Activated CD8-positive, alpha-beta T cell treated with anti-CD3 and anti-CD28 coated beads for 36 hours (primary cell): Measurements from ENCODE around the gene CEACAM1. TPM values are rescaled to one million over a fixed set of nuclear protein-coding genes. Genes with fewer than 3 reads are reported as not detected.

Source experiments
- ATAC-seq: fragments of 200-7000 bp; cut with Tn5 transposase; one replicate; pipeline ENCODE4 v1.10.0; 2021; ENCODE audit warnings: mild to moderate bottlenecking, moderate library complexity
- CTCF ChIA-PET: fragments of 350-600 bp; sonication (Branson Sonifier 250); formaldehyde crosslinking; loops from one replicate; lab custom pipeline; 2021; ENCODE audit warnings: antibody characterized with exemption; lab: Charles Lee
- POLR2A ChIA-PET: fragments of 350-600 bp; sonication (Branson Sonifier 250); formaldehyde crosslinking; loops from one replicate; lab custom pipeline; 2021; ENCODE audit warnings: antibody characterized with exemption; lab: Charles Lee
- DNase-seq: peaks from one replicate; pipeline ENCODE4 v3.0.0-alpha.2; 2020
- H3K27ac Mint-ChIP-seq: one replicate; pipeline ENCODE4 v1.8.0; 2021; ENCODE audit warnings: mild to moderate bottlenecking, mixed read lengths
- H3K27me3 Mint-ChIP-seq: one replicate; pipeline ENCODE4 v1.8.0; 2021; ENCODE audit warnings: mixed read lengths
- H3K36me3 Mint-ChIP-seq: one replicate; pipeline ENCODE4 v1.8.0; 2021; ENCODE audit warnings: low read depth, mixed read lengths
- H3K4me1 Mint-ChIP-seq: one replicate; pipeline ENCODE4 v1.8.0; 2021; ENCODE audit warnings: low read depth, mixed read lengths
- H3K4me3 Mint-ChIP-seq: one replicate; pipeline ENCODE4 v1.8.0; 2021; ENCODE audit warnings: mild to moderate bottlenecking, moderate library complexity, mixed read lengths
- H3K9me3 Mint-ChIP-seq: one replicate; pipeline ENCODE4 v1.8.0; 2021; ENCODE audit warnings: mixed read lengths
- intact Hi-C: fragments of 100-400 bp; cut with micrococcal nuclease; formaldehyde crosslinking; loops from one replicate; pipeline ENCODE4 v1.10.0; 2022
- total RNA-seq, 2 experiments: library from RNA; stranded (reverse); gene quantifications; one replicate each; pipeline ENCODE4 v1.2.3, GENCODE V29; 2021
- TF ChIP-seq, protein P1 (sequence below): fragments of 200-600 bp; IDR thresholded peaks from one replicate; pipeline ENCODE4 v1.8.0; 2022; ENCODE audit warnings: antibody characterized with exemption, mild to moderate bottlenecking

CEACAM1 gene
- total RNA-seq, 2 experiments from 2014 or later = 5.2 to 5.3 TPM

DNA sequence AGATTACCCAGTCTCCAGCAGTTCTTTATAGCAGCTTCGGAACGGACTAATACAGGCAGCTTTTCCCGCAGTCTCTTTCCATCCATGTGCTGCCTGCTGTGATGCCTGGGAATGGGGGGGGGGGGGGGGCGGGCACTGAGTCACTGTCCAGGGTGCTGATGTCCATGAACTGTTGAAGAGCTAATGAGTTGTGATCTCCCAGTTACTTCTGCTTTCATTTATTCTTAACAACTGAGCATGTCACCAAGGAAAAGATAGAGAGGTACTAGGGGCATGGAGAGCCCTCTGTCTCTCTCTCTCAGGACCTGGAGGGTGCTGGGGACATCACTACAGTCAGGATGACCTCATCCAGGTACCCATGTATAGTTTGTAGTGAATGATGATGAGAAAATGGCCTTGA, 20.3 kb upstream of the CEACAM1 start:
- intact Hi-C loops = no loop called here
- Mint-ChIP-seq H3K27ac (no peak overlapping the region), H3K36me3 (no peaks in the 10 kb centered on the region), H3K4me1 (no peaks in the 10 kb centered on the region), H3K4me3 (no peak overlapping the region), H3K9me3 (peaks cover 9% of the 10 kb centered on the region), H3K27me3 (peaks cover 5% of the 10 kb centered on the region)
- ATAC-seq (no peak), DNase-seq (no peak)
- ChIA-PET POLR2A (no interaction called here), CTCF (no interaction called here)
- TF ChIP-seq, protein P1, sequence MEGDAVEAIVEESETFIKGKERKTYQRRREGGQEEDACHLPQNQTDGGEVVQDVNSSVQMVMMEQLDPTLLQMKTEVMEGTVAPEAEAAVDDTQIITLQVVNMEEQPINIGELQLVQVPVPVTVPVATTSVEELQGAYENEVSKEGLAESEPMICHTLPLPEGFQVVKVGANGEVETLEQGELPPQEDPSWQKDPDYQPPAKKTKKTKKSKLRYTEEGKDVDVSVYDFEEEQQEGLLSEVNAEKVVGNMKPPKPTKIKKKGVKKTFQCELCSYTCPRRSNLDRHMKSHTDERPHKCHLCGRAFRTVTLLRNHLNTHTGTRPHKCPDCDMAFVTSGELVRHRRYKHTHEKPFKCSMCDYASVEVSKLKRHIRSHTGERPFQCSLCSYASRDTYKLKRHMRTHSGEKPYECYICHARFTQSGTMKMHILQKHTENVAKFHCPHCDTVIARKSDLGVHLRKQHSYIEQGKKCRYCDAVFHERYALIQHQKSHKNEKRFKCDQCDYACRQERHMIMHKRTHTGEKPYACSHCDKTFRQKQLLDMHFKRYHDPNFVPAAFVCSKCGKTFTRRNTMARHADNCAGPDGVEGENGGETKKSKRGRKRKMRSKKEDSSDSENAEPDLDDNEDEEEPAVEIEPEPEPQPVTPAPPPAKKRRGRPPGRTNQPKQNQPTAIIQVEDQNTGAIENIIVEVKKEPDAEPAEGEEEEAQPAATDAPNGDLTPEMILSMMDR = no peak

DNA sequence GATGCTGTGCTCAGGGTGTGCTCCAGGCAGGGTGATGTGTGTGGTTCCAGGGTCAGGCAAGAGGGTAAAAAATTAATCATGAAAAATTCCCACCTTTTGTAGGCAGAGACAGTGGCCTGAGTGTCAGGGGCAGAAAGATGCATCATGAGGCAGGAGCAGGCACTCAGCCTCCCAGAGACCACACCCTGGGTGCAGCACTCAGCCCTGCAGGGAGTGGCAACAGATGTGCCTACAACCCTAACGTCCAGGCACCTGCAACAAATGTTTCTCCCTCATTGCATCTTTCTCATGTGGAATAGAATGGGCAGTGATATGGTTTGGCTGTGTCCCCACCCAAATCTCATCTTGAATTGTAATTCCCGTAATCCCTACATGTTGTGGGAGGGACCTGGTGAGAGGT, 19.6 kb upstream of the CEACAM1 start:
- ATAC-seq = no peak
- no peak overlapping the region for H3K27ac Mint-ChIP-seq
- CTCF ChIA-PET = no interaction called here
- TF ChIP-seq, protein P1 = no peak
- peaks cover 5% of the 10 kb centered on the region for H3K27me3 Mint-ChIP-seq
- H3K4me3 Mint-ChIP-seq = no peak overlapping the region
- H3K4me1 Mint-ChIP-seq = no peaks in the 10 kb centered on the region
- H3K9me3 Mint-ChIP-seq = peaks cover 9% of the 10 kb centered on the region
- no peak for DNase-seq
- POLR2A ChIA-PET = no interaction called here
- intact Hi-C loops = no loop called here
- H3K36me3 Mint-ChIP-seq = no peaks in the 10 kb centered on the region

DNA sequence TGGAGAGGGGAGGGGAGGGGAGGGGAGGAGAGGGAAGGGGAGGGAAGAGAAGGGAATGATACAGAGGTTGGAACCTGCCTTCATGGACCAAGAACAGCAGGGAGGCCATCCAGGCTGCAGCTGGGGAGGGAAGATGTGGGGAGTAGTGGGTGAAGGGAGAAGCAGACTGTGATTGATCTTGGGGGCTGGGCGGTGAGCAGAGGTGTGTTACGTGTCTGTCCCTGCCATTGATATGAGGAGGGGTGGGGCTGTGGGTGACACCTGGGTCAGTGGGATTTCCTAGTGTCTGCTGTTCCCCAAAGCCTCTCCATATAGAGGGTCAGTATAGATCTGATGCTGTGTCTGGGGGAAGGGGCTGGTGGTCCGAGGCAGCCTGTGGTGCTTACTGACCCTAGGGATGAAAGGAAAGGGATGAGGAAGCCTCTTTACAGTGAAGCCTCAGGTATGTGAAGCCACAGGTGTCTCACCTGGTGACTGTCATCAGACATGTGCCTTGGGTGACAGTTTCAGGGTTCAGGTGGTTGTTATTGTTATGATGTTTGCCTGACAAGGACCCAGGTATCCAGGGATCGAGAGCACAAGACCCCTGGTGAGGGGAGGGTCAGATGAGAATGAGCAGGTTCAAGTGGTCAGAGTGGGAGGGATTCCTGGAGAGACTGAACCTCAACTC, 18.7 kb upstream of the CEACAM1 start:
- H3K4me1 Mint-ChIP-seq = no peaks in the 10 kb centered on the region
- peaks cover 5% of the 10 kb centered on the region for H3K27me3 Mint-ChIP-seq
- H3K9me3 Mint-ChIP-seq = peaks cover 9% of the 10 kb centered on the region
- intact Hi-C loops = no loop called here
- POLR2A ChIA-PET = no interaction called here
- TF ChIP-seq, protein P1 = no peak
- no peak for ATAC-seq
- no peaks in the 10 kb centered on the region for H3K36me3 Mint-ChIP-seq
- DNase-seq = no peak
- no peak overlapping the region for H3K4me3 Mint-ChIP-seq
- H3K27ac Mint-ChIP-seq = no peak overlapping the region
- CTCF ChIA-PET = no interaction called here

DNA sequence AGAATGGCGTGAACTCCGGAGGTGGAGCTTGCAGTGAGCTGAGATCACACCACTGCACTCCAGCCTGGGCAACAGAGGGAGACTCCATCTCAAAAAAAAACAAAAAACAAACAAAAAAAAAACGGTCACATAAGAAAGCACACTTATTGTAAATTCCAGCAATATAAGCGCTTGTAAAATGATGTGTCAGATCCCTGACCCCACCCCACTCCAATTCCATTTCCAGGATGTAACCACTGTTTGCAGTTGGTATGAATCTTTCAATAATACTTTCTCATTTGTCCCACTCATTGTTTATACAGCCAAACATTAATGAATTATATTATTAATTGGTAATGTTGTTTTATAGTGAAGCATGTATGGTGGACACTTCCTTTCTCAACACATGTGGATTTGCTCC, 15.9 kb upstream of the CEACAM1 start:
- TF ChIP-seq, protein P1 = no peak
- no peaks in the 10 kb centered on the region for H3K36me3 Mint-ChIP-seq
- peaks cover under 1% of the 10 kb centered on the region for H3K9me3 Mint-ChIP-seq
- intact Hi-C loops = no loop called here
- ChIA-PET POLR2A (no interaction called here), CTCF (no interaction called here)
- no peak overlapping the region for H3K27ac Mint-ChIP-seq
- no peaks in the 10 kb centered on the region for H3K4me1 Mint-ChIP-seq
- DNase-seq (no peak), ATAC-seq (no peak)
- H3K4me3 Mint-ChIP-seq = no peak overlapping the region
- H3K27me3 Mint-ChIP-seq = peaks cover 4% of the 10 kb centered on the region

DNA sequence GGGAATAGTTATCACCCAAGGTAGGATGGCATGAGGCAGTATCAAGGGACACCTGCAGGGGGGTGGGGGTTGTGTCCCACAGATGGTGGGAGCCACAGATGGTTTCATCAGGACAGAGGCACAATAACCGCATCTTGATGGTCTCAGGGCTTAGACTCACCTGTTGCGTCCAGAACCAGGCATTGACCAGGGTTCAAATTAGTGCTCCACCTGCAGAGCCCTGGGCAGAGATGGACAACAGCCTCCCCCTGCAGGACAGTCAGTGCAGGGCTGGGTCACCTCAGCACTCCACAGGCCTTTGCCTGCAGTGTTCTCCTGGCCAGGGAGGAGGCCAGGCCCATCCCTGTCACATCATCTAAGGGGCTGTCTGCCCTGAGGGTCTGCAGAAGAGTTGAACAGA, 14.5 kb upstream of the CEACAM1 start:
- ChIA-PET CTCF (interaction anchor here (1.1 kb wide), 1 partner anchor 11 kb away, joined by 4 read pairs; no protein-coding TSS in a partner anchor), POLR2A (no interaction called here)
- TF ChIP-seq, protein P1 = no peak
- H3K36me3 Mint-ChIP-seq = no peaks in the 10 kb centered on the region
- DNase-seq (no peak), ATAC-seq (no peak)
- H3K4me3 Mint-ChIP-seq = no peak overlapping the region
- H3K27me3 Mint-ChIP-seq = peaks cover 5% of the 10 kb centered on the region
- H3K27ac Mint-ChIP-seq = no peak overlapping the region
- no peaks in the 10 kb centered on the region for H3K4me1 Mint-ChIP-seq
- H3K9me3 Mint-ChIP-seq = no peaks in the 10 kb centered on the region
- intact Hi-C loops = no loop called here
